ENCODE measurements around the gene USP35.
A peak's percentile ranks its signal among the peaks of the same experiment; 100 is the strongest.

The USP35 gene

GRCh38 chr11:78190871-78191538, 2.3 kb downstream of the USP35 start:
- Histone ChIP-seq H3K4me2 (ENCODE audit: insufficient read depth, low read length, poor library complexity, severe bottlenecking) (no peak overlapping the region), H3K27me3 (ENCODE audit: control insufficient read depth in 3 of 3, insufficient read depth in 3 of 3, low read depth in 1 of 3, low read length in 3 of 3) (no peaks in the 10 kb centered on the region), H3K79me1 (ENCODE audit: low read depth, low read length) (peaks cover 11% of the 10 kb centered on the region), H3K4me3 (ENCODE audit: low read length in 2 of 2) (no peak overlapping the region), H3K36me3 (replicated peaks in 1 of 2; ENCODE audit: control insufficient read depth in 2 of 2, insufficient read depth in 2 of 2, low read length in 2 of 2) (no peaks in the 10 kb centered on the region), H3K4me1 (ENCODE audit: control insufficient read depth in 2 of 2, insufficient read depth in 1 of 2, low read depth in 1 of 2, low read length in 2 of 2) (peaks cover 12 to 25% of the 10 kb centered on the region in 2 donors), H4K8ac (ENCODE audit: low read depth, low read length) (no peak overlapping the region), H2AFZ (ENCODE audit: low read length) (no peak overlapping the region), H2AK5ac (ENCODE audit: low read depth, low read length) (no peak overlapping the region), H3K4ac (ENCODE audit: low read length) (no peak overlapping the region), H3K23ac (ENCODE audit: low read depth, low read length, poor library complexity) (no peak overlapping the region), H3K27ac (replicated peaks; ENCODE audit: low read length) (no peak overlapping the region), H2BK15ac (ENCODE audit: low read length) (no peak overlapping the region), H3K14ac (ENCODE audit: low read length) (no peak overlapping the region), H3K9ac (ENCODE audit: low read depth, low read length, poor library complexity) (no peak overlapping the region), H2BK12ac (ENCODE audit: low read length) (no peak overlapping the region), H3K18ac (ENCODE audit: low read length) (no peak overlapping the region), H3K9me3 (replicated peaks in 1 of 2; ENCODE audit: control insufficient read depth in 2 of 2, insufficient read depth in 1 of 2, low read depth in 1 of 2, low read length in 2 of 2) (no peaks in the 10 kb centered on the region), H2BK5ac (ENCODE audit: low read length) (no peak overlapping the region), H4K91ac (ENCODE audit: low read depth, low read length, poor library complexity) (no peak overlapping the region), H2BK120ac (ENCODE audit: low read depth, low read length) (no peak overlapping the region)
- no peak for DNase-seq (ENCODE audit: low spot score)
- no CpG with 5 or more reads among the region's 14 CpGs for whole genome bisulfite sequencing, 2 donors (ENCODE audit: extremely low coverage in 2 of 2, insufficient read length in 2 of 2, insufficient replicate concordance in 1 of 2)

- H3K18ac ChIP-seq (ENCODE audit: low read length), result no peak overlapping the region
- no peak overlapping the region for H3K14ac ChIP-seq (ENCODE audit: low read length)
- no peaks in the 10 kb centered on the region for H3K9me3 ChIP-seq (replicated peaks in 1 of 2; ENCODE audit: control insufficient read depth in 2 of 2, insufficient read depth in 1 of 2, low read depth in 1 of 2, low read length in 2 of 2)
- H2BK5ac ChIP-seq (ENCODE audit: low read length), result no peak overlapping the region
- no peak overlapping the region for H3K4me3 ChIP-seq (ENCODE audit: low read length in 2 of 2)
- H3K27me3 ChIP-seq (ENCODE audit: control insufficient read depth in 3 of 3, insufficient read depth in 3 of 3, low read depth in 1 of 3, low read length in 3 of 3), result no peaks in the 10 kb centered on the region
- H2BK15ac ChIP-seq (ENCODE audit: low read length), result no peak overlapping the region
- H3K27ac ChIP-seq (replicated peaks; ENCODE audit: low read length), result no peak overlapping the region
- DNase-seq (ENCODE audit: low spot score), result no peak
- H2AK5ac ChIP-seq (ENCODE audit: low read depth, low read length), result peak overlapping the region; percentile 53
- no peak overlapping the region for H2BK12ac ChIP-seq (ENCODE audit: low read length)
- no peak overlapping the region for H3K23ac ChIP-seq (ENCODE audit: low read depth, low read length, poor library complexity)
- no peak overlapping the region for H3K4me2 ChIP-seq (ENCODE audit: insufficient read depth, low read length, poor library complexity, severe bottlenecking)
- H2AFZ ChIP-seq (ENCODE audit: low read length), result no peak overlapping the region
- H2BK120ac ChIP-seq (ENCODE audit: low read depth, low read length), result no peak overlapping the region
- H3K36me3 ChIP-seq (replicated peaks in 1 of 2; ENCODE audit: control insufficient read depth in 2 of 2, insufficient read depth in 2 of 2, low read length in 2 of 2), result no peaks in the 10 kb centered on the region
- WGBS, 2 donors (ENCODE audit: extremely low coverage in 2 of 2, insufficient read length in 2 of 2, insufficient replicate concordance in 1 of 2), result no CpG with 5 or more reads among the region's 6 CpGs
- H4K91ac ChIP-seq (ENCODE audit: low read depth, low read length, poor library complexity), result no peak overlapping the region
- peaks cover 13% of the 10 kb centered on the region for H3K79me1 ChIP-seq (ENCODE audit: low read depth, low read length)
- H3K4me1 ChIP-seq (ENCODE audit: control insufficient read depth in 2 of 2, insufficient read depth in 1 of 2, low read depth in 1 of 2, low read length in 2 of 2), result peaks cover 11 to 25% of the 10 kb centered on the region in 2 donors
- H4K8ac ChIP-seq (ENCODE audit: low read depth, low read length), result no peak overlapping the region
- no peak overlapping the region for H3K4ac ChIP-seq (ENCODE audit: low read length)
- no peak overlapping the region for H3K9ac ChIP-seq (ENCODE audit: low read depth, low read length, poor library complexity)
Measured at GRCh38 chr11:78192223-78192719, 3.6 kb downstream of the USP35 start.

GRCh38 chr11:78192911-78193351, 4.2 kb downstream of the USP35 start:
- H3K18ac ChIP-seq (ENCODE audit: low read length), result no peak overlapping the region
- H3K79me1 ChIP-seq (ENCODE audit: low read depth, low read length), result peaks cover 13% of the 10 kb centered on the region
- peaks cover 9 to 20% of the 10 kb centered on the region in 2 donors for H3K4me1 ChIP-seq (ENCODE audit: control insufficient read depth in 2 of 2, insufficient read depth in 1 of 2, low read depth in 1 of 2, low read length in 2 of 2)
- H3K9ac ChIP-seq (ENCODE audit: low read depth, low read length, poor library complexity), result no peak overlapping the region
- no peak overlapping the region for H2BK120ac ChIP-seq (ENCODE audit: low read depth, low read length)
- H3K27ac ChIP-seq (replicated peaks; ENCODE audit: low read length), result no peak overlapping the region
- no peak overlapping the region for H3K4me2 ChIP-seq (ENCODE audit: insufficient read depth, low read length, poor library complexity, severe bottlenecking)
- H3K9me3 ChIP-seq (replicated peaks in 1 of 2; ENCODE audit: control insufficient read depth in 2 of 2, insufficient read depth in 1 of 2, low read depth in 1 of 2, low read length in 2 of 2), result no peaks in the 10 kb centered on the region
- no peak overlapping the region for H2AFZ ChIP-seq (ENCODE audit: low read length)
- no CpG with 5 or more reads among the region's 4 CpGs for WGBS, 2 donors (ENCODE audit: extremely low coverage in 2 of 2, insufficient read length in 2 of 2, insufficient replicate concordance in 1 of 2)
- H4K8ac ChIP-seq (ENCODE audit: low read depth, low read length), result no peak overlapping the region
- no peak overlapping the region for H2BK5ac ChIP-seq (ENCODE audit: low read length)
- H3K27me3 ChIP-seq (ENCODE audit: control insufficient read depth in 3 of 3, insufficient read depth in 3 of 3, low read depth in 1 of 3, low read length in 3 of 3), result no peaks in the 10 kb centered on the region
- no peaks in the 10 kb centered on the region for H3K36me3 ChIP-seq (replicated peaks in 1 of 2; ENCODE audit: control insufficient read depth in 2 of 2, insufficient read depth in 2 of 2, low read length in 2 of 2)
- no peak overlapping the region for H3K4me3 ChIP-seq (ENCODE audit: low read length in 2 of 2)
- no peak overlapping the region for H4K91ac ChIP-seq (ENCODE audit: low read depth, low read length, poor library complexity)
- no peak overlapping the region for H3K14ac ChIP-seq (ENCODE audit: low read length)
- H3K23ac ChIP-seq (ENCODE audit: low read depth, low read length, poor library complexity), result no peak overlapping the region
- no peak overlapping the region for H2AK5ac ChIP-seq (ENCODE audit: low read depth, low read length)
- DNase-seq (ENCODE audit: low spot score), result no peak
- H2BK12ac ChIP-seq (ENCODE audit: low read length), result no peak overlapping the region
- no peak overlapping the region for H3K4ac ChIP-seq (ENCODE audit: low read length)
- H2BK15ac ChIP-seq (ENCODE audit: low read length), result no peak overlapping the region

GRCh38 chr11:78193806-78194205, 5.1 kb downstream of the USP35 start:
- no peak overlapping the region for H2BK120ac ChIP-seq (ENCODE audit: low read depth, low read length)
- no peak overlapping the region for H2BK12ac ChIP-seq (ENCODE audit: low read length)
- peaks cover 9 to 20% of the 10 kb centered on the region in 2 donors for H3K4me1 ChIP-seq (ENCODE audit: control insufficient read depth in 2 of 2, insufficient read depth in 1 of 2, low read depth in 1 of 2, low read length in 2 of 2)
- H2AFZ ChIP-seq (ENCODE audit: low read length), result no peak overlapping the region
- H2BK5ac ChIP-seq (ENCODE audit: low read length), result no peak overlapping the region
- H3K18ac ChIP-seq (ENCODE audit: low read length), result no peak overlapping the region
- H3K4me3 ChIP-seq (ENCODE audit: low read length in 2 of 2), result no peak overlapping the region
- H4K91ac ChIP-seq (ENCODE audit: low read depth, low read length, poor library complexity), result no peak overlapping the region
- DNase-seq (ENCODE audit: low spot score), result no peak
- no peaks in the 10 kb centered on the region for H3K27me3 ChIP-seq (ENCODE audit: control insufficient read depth in 3 of 3, insufficient read depth in 3 of 3, low read depth in 1 of 3, low read length in 3 of 3)
- peaks cover 13% of the 10 kb centered on the region for H3K79me1 ChIP-seq (ENCODE audit: low read depth, low read length)
- no peaks in the 10 kb centered on the region for H3K36me3 ChIP-seq (replicated peaks in 1 of 2; ENCODE audit: control insufficient read depth in 2 of 2, insufficient read depth in 2 of 2, low read length in 2 of 2)
- no peak overlapping the region for H3K4ac ChIP-seq (ENCODE audit: low read length)
- no peak overlapping the region for H3K9ac ChIP-seq (ENCODE audit: low read depth, low read length, poor library complexity)
- no peak overlapping the region for H3K23ac ChIP-seq (ENCODE audit: low read depth, low read length, poor library complexity)
- WGBS, 2 donors (ENCODE audit: extremely low coverage in 2 of 2, insufficient read length in 2 of 2, insufficient replicate concordance in 1 of 2), result no CpG with 5 or more reads among the region's 8 CpGs
- no peak overlapping the region for H3K4me2 ChIP-seq (ENCODE audit: insufficient read depth, low read length, poor library complexity, severe bottlenecking)
- H4K8ac ChIP-seq (ENCODE audit: low read depth, low read length), result no peak overlapping the region
- H2AK5ac ChIP-seq (ENCODE audit: low read depth, low read length), result no peak overlapping the region
- no peak overlapping the region for H3K14ac ChIP-seq (ENCODE audit: low read length)
- no peak overlapping the region for H3K27ac ChIP-seq (replicated peaks; ENCODE audit: low read length)
- no peak overlapping the region for H2BK15ac ChIP-seq (ENCODE audit: low read length)
- H3K9me3 ChIP-seq (replicated peaks in 1 of 2; ENCODE audit: control insufficient read depth in 2 of 2, insufficient read depth in 1 of 2, low read depth in 1 of 2, low read length in 2 of 2), result no peaks in the 10 kb centered on the region
